Endothelial cell of umbilical vein (primary cell): ENCODE measurements around the gene MED17. TPM values are rescaled to one million over a fixed set of nuclear protein-coding genes. Genes with fewer than 3 reads are reported as not detected.

ENCODE experiments used
- BruUV-seq: library from RNA; stranded (reverse); fragments of 400-500 nt; replicated peaks from 2 replicates; lab custom pipeline; 2021; lab: Mats Ljungman, UMichigan
- CTCF ChIA-PET: fragments of 300-600, 350-600 bp; sonication (Branson Sonifier 250); formaldehyde crosslinking; loops from one replicate; lab custom pipeline; 2021; ENCODE audit warnings: antibody characterized with exemption, inconsistent platforms; lab: Charles Lee
- POLR2A ChIA-PET: fragments of 300-600, 350-600 bp; sonication (Branson Sonifier 250); formaldehyde crosslinking; loops from one replicate; lab custom pipeline; 2021; ENCODE audit warnings: antibody characterized with exemption, inconsistent platforms; lab: Charles Lee
- DNase-seq: peaks from one replicate; pipeline ENCODE4 v3.0.0-alpha.2; 2011; ENCODE audit warnings: low read depth, low spot score
- FAIRE-seq: peaks from 2 replicates; lab custom pipeline; 2011; peaks lifted over from hg19 to GRCh38; lab: Jason Lieb, UNC
- H2AFZ ChIP-seq: 2 replicates; pipeline ENCODE4 v1.6.0; 2012; ENCODE audit warnings: low read depth, low read length, control low read depth, inconsistent platforms
- H3K27ac ChIP-seq: 2 replicates; pipeline ENCODE4 v1.5.1; 2011; ENCODE audit warnings: low read depth, mild to moderate bottlenecking, control low read depth, low read length, moderate library complexity; ENCODE audit not compliant: insufficient read depth
- H3K27me3 ChIP-seq, 2 experiments: 2 replicates each; pipeline versions ENCODE4 v1.6.0 to v1.6.1; 2011; ENCODE audit warnings: low read length in 2 of 2, mixed read lengths in 1 of 2; ENCODE audit not compliant: control insufficient read depth in 2 of 2, insufficient read depth in 2 of 2
- H3K36me3 ChIP-seq, 2 experiments: 2 replicates in 1 of 2; 3 replicates in 1 of 2; pipeline ENCODE4 v1.5.1; 2011; ENCODE audit warnings: low read length in 2 of 2, mild to moderate bottlenecking in 1 of 2, moderate library complexity in 1 of 2; ENCODE audit not compliant: control insufficient read depth in 2 of 2, insufficient read depth in 2 of 2; ENCODE audit errors: extremely low read depth in 1 of 2
- H3K4me1 ChIP-seq: 3 replicates; pipeline ENCODE4 v1.5.1; 2011; ENCODE audit warnings: mild to moderate bottlenecking, low read length; ENCODE audit not compliant: control insufficient read depth, insufficient read depth; ENCODE audit errors: extremely low read depth
- H3K4me2 ChIP-seq: 2 replicates; pipeline ENCODE4 v1.6.1; 2011; ENCODE audit warnings: low read length, control low read depth, mixed read lengths; ENCODE audit not compliant: insufficient read depth
- H3K4me3 ChIP-seq, 3 experiments: fragments of 200-600 bp in 1 of 3; sonication (generic), shearing (Covaris generic) in 1 of 3; replicated peaks in 1 of 3; 2 replicates each; pipeline ENCODE4 v1.5.1; 2011 to 2016; ENCODE audit warnings: control low read depth in 3 of 3, low read length in 3 of 3, mild to moderate bottlenecking in 2 of 3, inconsistent platforms in 1 of 3, low read depth in 1 of 3, moderate library complexity in 1 of 3; ENCODE audit not compliant: insufficient read depth in 1 of 3
- H3K79me2 ChIP-seq: 2 replicates; pipeline ENCODE4 v1.6.0; 2012; ENCODE audit warnings: low read length, inconsistent platforms; ENCODE audit not compliant: control insufficient read depth, insufficient read depth
- H3K9ac ChIP-seq: replicated peaks from 2 replicates; pipeline ENCODE3; 2011; ENCODE audit warnings: low read length, control low read depth; ENCODE audit not compliant: insufficient read depth; ENCODE audit errors: extremely low read depth
- H3K9me1 ChIP-seq: replicated peaks from 3 replicates; pipeline ENCODE4 v1.6.0; 2011; ENCODE audit warnings: mild to moderate bottlenecking, low read length; ENCODE audit not compliant: control insufficient read depth, insufficient read depth; ENCODE audit errors: extremely low read depth
- H3K9me3 ChIP-seq: replicated peaks from 2 replicates; pipeline ENCODE4 v1.5.1; 2012; ENCODE audit warnings: low read length, inconsistent platforms; ENCODE audit not compliant: control insufficient read depth, insufficient read depth
- H4K20me1 ChIP-seq: replicated peaks from 2 replicates; pipeline ENCODE3; 2011; ENCODE audit warnings: mild to moderate bottlenecking, low read length; ENCODE audit not compliant: control insufficient read depth, insufficient read depth; ENCODE audit errors: extremely low read depth
- EZH2 ChIP-seq: IDR thresholded peaks from 2 replicates; pipeline ENCODE4 v1.6.1; 2012; ENCODE audit warnings: borderline replicate concordance, low read depth, mild to moderate bottlenecking, moderate library complexity, low read length, inconsistent platforms; ENCODE audit not compliant: severe bottlenecking
- GATA2 ChIP-seq: IDR thresholded peaks from 2 replicates; pipeline ENCODE4 v1.7.0; 2011; ENCODE audit warnings: low read depth, mild to moderate bottlenecking, moderate library complexity, mixed read lengths, low read length; ENCODE audit not compliant: insufficient read length, insufficient read depth
- JUN ChIP-seq: IDR thresholded peaks from 2 replicates; pipeline ENCODE4 v1.6.1; 2011; ENCODE audit warnings: borderline replicate concordance, low read depth; ENCODE audit not compliant: insufficient read length, insufficient read depth
- MYC ChIP-seq: IDR thresholded peaks from one replicate; pipeline ENCODE4 v1.6.1; 2011; ENCODE audit warnings: mild to moderate bottlenecking, low read depth, low read length
- POLR2A ChIP-seq: IDR thresholded peaks from 2 replicates; pipeline ENCODE4 v1.6.1; 2012; ENCODE audit warnings: low read depth, mild to moderate bottlenecking, control low read depth, low read length
- POLR2AphosphoS5 ChIP-seq: IDR thresholded peaks from 2 replicates; pipeline ENCODE4 v1.6.1; 2012; ENCODE audit warnings: low read depth, mild to moderate bottlenecking, control low read depth, low read length, moderate library complexity; ENCODE audit not compliant: insufficient read depth
- dilution Hi-C: fragments of 300-500 bp; cut with MboI; formaldehyde crosslinking; loops from one replicate; pipeline ENCODE4 v1.15.0; 2019; ENCODE audit warnings: low sequenced_read_pairs; ENCODE audit not compliant: extremely low pct_ligation_motif_present
- intact Hi-C: fragments of 100-400 bp; cut with micrococcal nuclease; formaldehyde crosslinking; loops from one replicate; pipeline ENCODE4 v1.10.0; 2022
- polyA plus RNA-seq, 4 experiments: library from polyadenylated mRNA; depleted of rRNA in 3 of 4; stranded (reverse) in 3 of 4; unstranded in 1 of 4; fragments of >200 nt; gene quantifications; 2 replicates each; pipeline versions ENCODE4 v1.2.1 to v1.2.3, GENCODE V29; 2011 to 2012; ENCODE audit warnings: missing spikeins in 1 of 4
- total RNA-seq: library from RNA; stranded (reverse); gene quantifications from 2 replicates; pipeline ENCODE4 v1.2.3, GENCODE V29; 2021
- TF ChIP-seq, protein P1 (sequence below), 2 donors: IDR thresholded peaks; 1 replicate in 1 of 2; 2 replicates in 1 of 2; pipeline ENCODE4 v1.5.1; 2011; ENCODE audit warnings: low read length in 2 of 2, mild to moderate bottlenecking in 2 of 2, moderate library complexity in 2 of 2, control low read depth in 1 of 2, inconsistent platforms in 1 of 2, low read depth in 1 of 2; ENCODE audit not compliant: insufficient read depth in 1 of 2; ENCODE audit errors: extremely low read depth in 1 of 2
- TF ChIP-seq, protein P2 (sequence below): IDR thresholded peaks from 2 replicates; pipeline ENCODE4 v1.6.1; 2011; ENCODE audit not compliant: insufficient read depth, insufficient read length

MED17 gene
- total and polyA plus RNA-seq, 2 donors (not counting 3 experiments of a cell fraction or from before 2014, with no cell fraction given), result 11.3 to 40.6 TPM

DNA sequence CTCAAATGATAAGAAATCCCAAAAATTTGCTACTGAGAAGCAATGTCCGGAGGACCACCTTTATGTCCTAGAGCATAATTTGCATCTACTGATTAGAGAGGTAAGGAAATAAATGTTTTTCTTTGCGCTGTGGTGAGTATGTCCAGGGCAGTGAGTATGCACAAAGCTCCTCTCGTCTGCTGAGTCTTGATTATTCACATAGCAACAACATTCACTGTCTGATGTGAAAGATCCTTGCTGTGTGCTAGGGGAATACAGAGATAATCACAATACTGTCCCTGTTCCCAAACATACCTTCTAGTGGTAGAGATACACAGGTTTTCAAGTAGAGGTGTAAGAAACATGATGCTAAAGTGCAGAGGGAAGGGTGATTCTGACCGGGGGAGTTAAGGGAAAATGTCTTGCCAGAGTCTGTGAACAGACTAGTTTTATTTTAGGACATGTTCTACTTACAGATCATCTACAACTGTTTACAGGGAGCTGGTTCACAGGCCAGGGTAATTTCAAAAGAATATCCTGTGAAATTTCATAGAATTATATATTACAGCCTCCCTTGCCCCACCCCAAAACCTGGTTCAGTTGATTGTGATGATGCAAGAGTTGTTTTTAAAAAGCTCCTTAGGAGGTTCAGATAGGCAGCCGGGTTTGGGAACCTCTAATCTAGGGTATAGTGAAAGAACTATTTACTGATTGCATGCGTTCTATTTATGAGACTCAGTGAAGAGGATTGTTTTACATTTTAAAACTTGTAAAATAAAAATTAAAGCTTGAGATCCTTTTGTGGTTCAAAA lies 12.6 kb downstream of the MED17 start:
- TF ChIP-seq, protein P1, sequence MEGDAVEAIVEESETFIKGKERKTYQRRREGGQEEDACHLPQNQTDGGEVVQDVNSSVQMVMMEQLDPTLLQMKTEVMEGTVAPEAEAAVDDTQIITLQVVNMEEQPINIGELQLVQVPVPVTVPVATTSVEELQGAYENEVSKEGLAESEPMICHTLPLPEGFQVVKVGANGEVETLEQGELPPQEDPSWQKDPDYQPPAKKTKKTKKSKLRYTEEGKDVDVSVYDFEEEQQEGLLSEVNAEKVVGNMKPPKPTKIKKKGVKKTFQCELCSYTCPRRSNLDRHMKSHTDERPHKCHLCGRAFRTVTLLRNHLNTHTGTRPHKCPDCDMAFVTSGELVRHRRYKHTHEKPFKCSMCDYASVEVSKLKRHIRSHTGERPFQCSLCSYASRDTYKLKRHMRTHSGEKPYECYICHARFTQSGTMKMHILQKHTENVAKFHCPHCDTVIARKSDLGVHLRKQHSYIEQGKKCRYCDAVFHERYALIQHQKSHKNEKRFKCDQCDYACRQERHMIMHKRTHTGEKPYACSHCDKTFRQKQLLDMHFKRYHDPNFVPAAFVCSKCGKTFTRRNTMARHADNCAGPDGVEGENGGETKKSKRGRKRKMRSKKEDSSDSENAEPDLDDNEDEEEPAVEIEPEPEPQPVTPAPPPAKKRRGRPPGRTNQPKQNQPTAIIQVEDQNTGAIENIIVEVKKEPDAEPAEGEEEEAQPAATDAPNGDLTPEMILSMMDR (IDR thresholded peaks at IDR 0.05; ENCODE audit: extremely low read depth in 1 of 2, insufficient read depth in 1 of 2, low read depth in 1 of 2, low read length in 2 of 2), result no peak
- TF ChIP-seq POLR2A, result no peak
- dilution Hi-C loops (no loop called here), intact Hi-C loops (loop anchor here (10.0 kb wide), 1 partner anchor 698 kb away; the partner anchor contains the start of genes ANKRD49 and MRE11)
- CTCF ChIA-PET, result no interaction called here
- no TSS peak for BruUV-seq
- Histone ChIP-seq H3K4me2 (no peak overlapping the region), H3K36me3 (peaks cover 20 to 25% of the 10 kb centered on the region in 2 experiments), H4K20me1 (peaks cover 2% of the 10 kb centered on the region), H3K4me1 (no peaks in the 10 kb centered on the region), H3K9me1 (no peaks in the 10 kb centered on the region), H3K4me3 (no peak overlapping the region), H3K27ac (no peak overlapping the region), H3K79me2 (peaks cover 13% of the 10 kb centered on the region), H2AFZ (no peak overlapping the region), H3K27me3 (no peaks in the 10 kb centered on the region), H3K9ac (no peak overlapping the region), H3K9me3 (no peaks in the 10 kb centered on the region)
- FAIRE-seq, result peak; percentile 24
- POLR2A ChIA-PET, result no interaction called here
- no peak for DNase-seq

DNA sequence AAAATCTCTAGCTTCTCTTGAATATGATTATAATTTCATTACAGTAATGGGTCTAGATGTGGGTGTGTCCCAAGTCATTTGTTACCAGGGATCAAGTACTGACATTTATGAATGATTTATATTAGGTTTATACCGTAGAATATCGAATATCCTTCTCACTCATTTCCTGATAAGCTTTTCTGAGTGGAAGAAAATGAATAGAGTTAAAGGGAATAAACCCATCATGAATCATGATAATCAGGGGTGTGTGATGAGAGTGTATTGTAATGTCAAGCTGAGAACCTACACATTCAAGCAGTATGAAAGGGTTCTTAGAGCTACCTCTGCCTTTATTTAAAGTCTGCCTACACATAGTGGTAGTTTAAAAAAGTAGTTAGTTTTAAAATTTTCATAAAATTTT lies 17.3 kb downstream of the MED17 start:
- no peak overlapping the region for H3K4me2 ChIP-seq
- no peak overlapping the region for H3K4me3 ChIP-seq
- dilution Hi-C loops, result no loop called here
- POLR2A ChIA-PET, result interaction anchor here (1.2 kb wide), 1 partner anchor 17 kb away, joined by 6 read pairs; the partner anchor contains the start of gene MED17
- intact Hi-C loops, result no loop called here
- no peaks in the 10 kb centered on the region for H3K4me1 ChIP-seq
- FAIRE-seq (no peak), DNase-seq (no peak)
- H3K9ac ChIP-seq, result no peak overlapping the region
- TF ChIP-seq GATA2 (no peak), JUN (no peak), POLR2A (no peak), EZH2 (no peak), MYC (no peak), POLR2AphosphoS5 (no peak)
- TF ChIP-seq, protein P2, sequence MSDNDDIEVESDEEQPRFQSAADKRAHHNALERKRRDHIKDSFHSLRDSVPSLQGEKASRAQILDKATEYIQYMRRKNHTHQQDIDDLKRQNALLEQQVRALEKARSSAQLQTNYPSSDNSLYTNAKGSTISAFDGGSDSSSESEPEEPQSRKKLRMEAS, result no peak
- TF ChIP-seq, protein P1 (IDR thresholded peaks at IDR 0.05; ENCODE audit: extremely low read depth in 1 of 2, insufficient read depth in 1 of 2, low read depth in 1 of 2, low read length in 2 of 2), result no peak
- no peaks in the 10 kb centered on the region for H3K9me1 ChIP-seq
- CTCF ChIA-PET, result interaction anchor here (0.9 kb wide), 1 partner anchor 9 kb away, joined by 3 read pairs; no protein-coding TSS in a partner anchor
- no peaks in the 10 kb centered on the region for H3K9me3 ChIP-seq
- H2AFZ ChIP-seq, result no peak overlapping the region
- peaks cover 20 to 23% of the 10 kb centered on the region in 2 experiments for H3K36me3 ChIP-seq
- H3K27me3 ChIP-seq, result no peaks in the 10 kb centered on the region
- H3K27ac ChIP-seq, result no peak overlapping the region
- H3K79me2 ChIP-seq, result peaks cover 7% of the 10 kb centered on the region
- H4K20me1 ChIP-seq, result peaks cover 4% of the 10 kb centered on the region
- no TSS peak for BruUV-seq
